Vagina (tissue), 2 donors: Measurements from ENCODE around the gene ITGA6.

ENCODE experiments used
- CTCF ChIP-seq, 3 experiments: fragments of 450-650 bp in 2 of 3; fragments of 200-600 bp in 1 of 3; sonication (generic) in 1 of 3; IDR thresholded peaks; one replicate each; pipeline ENCODE4 v1.5.1; 2017 to 2019; ENCODE audit warnings: antibody characterized with exemption in 3 of 3, mild to moderate bottlenecking in 2 of 3, moderate library complexity in 2 of 3
- POLR2A ChIP-seq, 2 donors: fragments of 450-650 bp; IDR thresholded peaks; one replicate each; pipeline ENCODE4 v1.6.1; 2017; ENCODE audit warnings: antibody characterized with exemption in 2 of 2, mild to moderate bottlenecking in 2 of 2, moderate library complexity in 2 of 2

DNA sequence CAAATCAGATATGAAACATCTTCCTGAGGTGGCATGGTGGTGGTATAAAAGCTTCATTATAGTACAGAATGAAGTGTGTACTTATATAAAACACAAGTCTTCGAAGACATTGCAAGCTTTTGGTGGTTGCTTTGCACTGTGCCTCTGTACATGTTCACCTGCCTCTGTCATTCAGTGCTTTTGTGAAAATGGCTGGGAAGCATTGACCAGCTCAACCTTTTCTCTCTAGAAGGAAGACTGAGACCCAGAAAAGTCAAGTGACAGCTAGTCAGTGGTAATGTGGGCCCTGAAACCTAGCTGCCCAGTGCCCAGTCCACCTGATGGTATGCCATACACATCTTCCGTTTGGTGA is 12.1 kb downstream of the ITGA6 start:
- TF ChIP-seq CTCF (IDR thresholded peaks at IDR 0.05) (no peak), POLR2A (IDR thresholded peaks at IDR 0.05) (no peak)
